H9 (cell line): ENCODE results near the gene LAMA3. TPM values are rescaled to one million over a fixed set of nuclear protein-coding genes. Genes with fewer than 3 reads are reported as not detected.

Source experiments
- DNase-seq: peaks from one replicate; pipeline ENCODE4 v3.0.0-alpha.2; 2017
- H2AFZ ChIP-seq: one replicate; pipeline ENCODE4 v1.6.1; 2013; ENCODE audit warnings: mild to moderate bottlenecking, low read length, control low read depth, moderate library complexity
- H2AK5ac ChIP-seq: 2 replicates; pipeline ENCODE4 v1.6.1; 2013; ENCODE audit warnings: low read length, control low read depth, mixed read lengths; ENCODE audit not compliant: insufficient read length
- H2BK120ac ChIP-seq: one replicate; pipeline ENCODE4 v1.6.1; 2013; ENCODE audit warnings: low read depth, mild to moderate bottlenecking, low read length, control low read depth, inconsistent platforms; ENCODE audit not compliant: poor library complexity, severe bottlenecking
- H2BK12ac ChIP-seq: 2 replicates; pipeline ENCODE4 v1.6.1; 2013; ENCODE audit warnings: low read length, control low read depth, mixed read lengths, low read depth; ENCODE audit not compliant: insufficient read length
- H2BK15ac ChIP-seq: 2 replicates; pipeline ENCODE4 v1.6.1; 2013; ENCODE audit warnings: low read depth, low read length, control low read depth
- H2BK20ac ChIP-seq: one replicate; pipeline ENCODE4 v1.6.1; 2013; ENCODE audit warnings: low read depth, mild to moderate bottlenecking, low read length, control low read depth, inconsistent platforms; ENCODE audit not compliant: poor library complexity, severe bottlenecking
- H2BK5ac ChIP-seq: 2 replicates; pipeline ENCODE4 v1.6.1; 2013; ENCODE audit warnings: low read length, control low read depth, mixed read lengths; ENCODE audit not compliant: insufficient read length
- H3K14ac ChIP-seq: 2 replicates; pipeline ENCODE4 v1.6.1; 2013; ENCODE audit warnings: low read length, control low read depth; ENCODE audit not compliant: insufficient read depth
- H3K18ac ChIP-seq: 2 replicates; pipeline ENCODE4 v1.6.1; 2013; ENCODE audit warnings: low read depth, mild to moderate bottlenecking, mixed read lengths, low read length, control low read depth; ENCODE audit not compliant: insufficient read length
- H3K23ac ChIP-seq: 2 replicates; pipeline ENCODE4 v1.6.1; 2013; ENCODE audit warnings: low read length, control low read depth, mixed read lengths, low read depth; ENCODE audit not compliant: insufficient read length
- H3K23me2 ChIP-seq: 2 replicates; pipeline ENCODE4 v1.6.1; 2013; ENCODE audit warnings: low read depth, mild to moderate bottlenecking, mixed read lengths, low read length, control low read depth; ENCODE audit not compliant: insufficient read length, poor library complexity, severe bottlenecking
- H3K27ac ChIP-seq: 2 replicates; pipeline ENCODE4 v1.5.1; 2013; ENCODE audit warnings: low read length, control low read depth, mixed read lengths, low read depth; ENCODE audit not compliant: insufficient read length
- H3K27me3 ChIP-seq: 2 replicates; pipeline ENCODE4 v1.6.1; 2013; ENCODE audit warnings: low read length, control low read depth, inconsistent platforms; ENCODE audit not compliant: insufficient read depth
- H3K4ac ChIP-seq: 2 replicates; pipeline ENCODE4 v1.6.1; 2013; ENCODE audit warnings: low read depth, mild to moderate bottlenecking, control low read depth, inconsistent platforms, low read length, moderate library complexity
- H3K4me1 ChIP-seq: 2 replicates; pipeline ENCODE4 v1.6.1; 2013; ENCODE audit warnings: low read length, control low read depth, inconsistent platforms; ENCODE audit not compliant: insufficient read depth
- H3K4me2 ChIP-seq: 2 replicates; pipeline ENCODE4 v1.6.1; 2013; ENCODE audit warnings: low read length, control low read depth, mixed read lengths; ENCODE audit not compliant: insufficient read length, insufficient read depth
- H3K56ac ChIP-seq: 2 replicates; pipeline ENCODE4 v1.6.1; 2013; ENCODE audit warnings: low read depth, mild to moderate bottlenecking, mixed read lengths, low read length, control low read depth; ENCODE audit not compliant: insufficient read length
- H3K79me1 ChIP-seq: 2 replicates; pipeline ENCODE4 v1.6.1; 2013; ENCODE audit warnings: low read depth, mild to moderate bottlenecking, moderate library complexity, low read length, control low read depth, inconsistent platforms; ENCODE audit not compliant: insufficient read depth, poor library complexity, severe bottlenecking
- H3K79me2 ChIP-seq: 2 replicates; pipeline ENCODE4 v1.6.1; 2013; ENCODE audit warnings: low read length, control low read depth, inconsistent platforms; ENCODE audit not compliant: insufficient read depth
- H3K9ac ChIP-seq: 2 replicates; pipeline ENCODE4 v1.6.1; 2013; ENCODE audit warnings: low read length, control low read depth, mixed read lengths; ENCODE audit not compliant: insufficient read length; ENCODE audit errors: extremely low read depth
- H3K9me3 ChIP-seq: one replicate; pipeline ENCODE4 v1.6.1; 2013; ENCODE audit warnings: low read depth, low read length, inconsistent platforms; ENCODE audit not compliant: control insufficient read depth
- H3T11ph ChIP-seq: one replicate; pipeline ENCODE4 v1.6.1; 2013; ENCODE audit warnings: mild to moderate bottlenecking, low read length, control low read depth, inconsistent platforms
- H4K20me1 ChIP-seq: one replicate; pipeline ENCODE4 v1.6.1; 2013; ENCODE audit not compliant: control insufficient read depth, insufficient read length, insufficient read depth
- H4K5ac ChIP-seq: 2 replicates; pipeline ENCODE4 v1.6.1; 2013; ENCODE audit warnings: low read depth, mild to moderate bottlenecking, mixed read lengths, low read length, control low read depth; ENCODE audit not compliant: insufficient read length
- H4K8ac ChIP-seq: replicated peaks from 2 replicates; pipeline ENCODE4 v1.6.1; 2013; ENCODE audit warnings: low read length, control low read depth, mixed read lengths, low read depth; ENCODE audit not compliant: insufficient read length
- H4K91ac ChIP-seq: 2 replicates; pipeline ENCODE4 v1.6.1; 2013; ENCODE audit warnings: low read depth, mild to moderate bottlenecking, moderate library complexity, mixed read lengths, low read length, control low read depth; ENCODE audit not compliant: insufficient read length
- H3K27ac Mint-ChIP-seq, 3 experiments: 2 replicates in 2 of 3; 3 replicates in 1 of 3; pipeline ENCODE4 v1.8.0; 2020 to 2021; ENCODE audit warnings: mixed read lengths in 3 of 3, mild to moderate bottlenecking in 1 of 3, moderate library complexity in 1 of 3
- H3K27me3 Mint-ChIP-seq: 2 replicates; pipeline ENCODE4 v1.8.0; 2021; ENCODE audit warnings: low read depth, mild to moderate bottlenecking, moderate library complexity, mixed read lengths
- H3K36me3 Mint-ChIP-seq, 3 experiments: 2 replicates in 2 of 3; 3 replicates in 1 of 3; pipeline ENCODE4 v1.8.0; 2020 to 2021; ENCODE audit warnings: low read depth in 3 of 3, mixed read lengths in 3 of 3; ENCODE audit not compliant: insufficient read depth in 1 of 3
- H3K4me1 Mint-ChIP-seq, 2 experiments: 2 replicates each; pipeline ENCODE4 v1.8.0; 2020; ENCODE audit warnings: mixed read lengths in 2 of 2
- H3K4me3 Mint-ChIP-seq, 2 experiments: 2 replicates in 1 of 2; 3 replicates in 1 of 2; pipeline ENCODE4 v1.8.0; 2020 to 2021; ENCODE audit warnings: mild to moderate bottlenecking in 2 of 2, mixed read lengths in 2 of 2, moderate library complexity in 1 of 2
- H3K9me3 Mint-ChIP-seq, 2 experiments: 2 replicates in 1 of 2; 3 replicates in 1 of 2; pipeline ENCODE4 v1.8.0; 2020; ENCODE audit warnings: mild to moderate bottlenecking in 2 of 2, mixed read lengths in 2 of 2, moderate library complexity in 1 of 2
- CTCF ChIP-seq: fragments of 200-600 bp; sonication (generic); conservative IDR thresholded peaks from 3 replicates; pipeline ENCODE4 v1.8.0; 2021; ENCODE audit warnings: antibody characterized with exemption, mild to moderate bottlenecking
- WGBS: extraction: QIAGEN DNeasy Blood & Tissue Kit; methylation state at CpG from one replicate; pipeline ENCODE4 v1.1.7; 2013; ENCODE audit warnings: missing lambda C conversion rate, low lambda C conversion rate, mixed read lengths; ENCODE audit not compliant: insufficient read length; ENCODE audit errors: extremely low coverage; 5-methylcytosine and 5-hydroxymethylcytosine counted together
- total RNA-seq: library from RNA; stranded (reverse); gene quantifications from 2 replicates; pipeline ENCODE4 v1.2.1, GENCODE V29; 2021

The LAMA3 gene
- total RNA-seq, 1 experiment from 2014 or later = 0.33 TPM

GRCh38 chr18:23883277-23883790 is 194.1 kb downstream of the LAMA3 start:
- Mint-ChIP-seq H3K27ac (no peak overlapping the region), H3K27me3 (no peaks in the 10 kb centered on the region; the same call in 1 of the 2 replicates), H3K4me3 (no peak overlapping the region), H3K4me1 (peaks cover 17 to 25% of the 10 kb centered on the region in 2 experiments), H3K36me3 (no peaks in the 10 kb centered on the region), H3K9me3 (no peaks in the 10 kb centered on the region)
- TF ChIP-seq CTCF = no peak
- no peak overlapping the region for H2AFZ ChIP-seq
- H2BK20ac ChIP-seq = no peak overlapping the region
- no peak overlapping the region for H3K4me2 ChIP-seq
- no peak overlapping the region for H2BK15ac ChIP-seq
- no peaks in the 10 kb centered on the region for H3K27me3 ChIP-seq
- no peak overlapping the region for H3K27ac ChIP-seq
- no peak overlapping the region for H4K5ac ChIP-seq
- H4K20me1 ChIP-seq = no peaks in the 10 kb centered on the region
- H4K8ac ChIP-seq = no peak overlapping the region
- H3K14ac ChIP-seq = no peak overlapping the region
- no CpG with 5 or more reads among the region's 3 CpGs for WGBS
- no peak overlapping the region for H3K18ac ChIP-seq
- H2AK5ac ChIP-seq = no peak overlapping the region
- H3T11ph ChIP-seq = no peak overlapping the region
- H3K56ac ChIP-seq = no peak overlapping the region
- no peaks in the 10 kb centered on the region for H3K79me1 ChIP-seq
- DNase-seq = no peak
- no peaks in the 10 kb centered on the region for H3K9me3 ChIP-seq
- no peak overlapping the region for H3K23ac ChIP-seq
- no peak overlapping the region for H3K9ac ChIP-seq
- H2BK120ac ChIP-seq = no peak overlapping the region
- no peak overlapping the region for H2BK12ac ChIP-seq
- no peaks in the 10 kb centered on the region for H3K79me2 ChIP-seq
- no peak overlapping the region for H4K91ac ChIP-seq
- no peaks in the 10 kb centered on the region for H3K23me2 ChIP-seq
- no peaks in the 10 kb centered on the region; the same call in 1 of the 2 replicates for H3K4me1 ChIP-seq
- no peak overlapping the region for H2BK5ac ChIP-seq
- H3K4ac ChIP-seq = no peak overlapping the region
